Calu3 (cell line): Measurements from ENCODE around the gene BCR. TPM values are rescaled to one million over a fixed set of nuclear protein-coding genes. Genes with fewer than 3 reads are reported as not detected.

Experiments used
- BruUV-seq: library from RNA; stranded (reverse); fragments of 400-500 nt; replicated peaks from 2 replicates; lab custom pipeline; 2021; lab: Mats Ljungman, UMichigan
- CTCF ChIA-PET: fragments of 300-600 bp; sonication (Branson Sonifier 250); formaldehyde crosslinking; loops from one replicate; lab custom pipeline; 2022; ENCODE audit warnings: antibody characterized with exemption; lab: Charles Lee
- DNase-seq: peaks from one replicate; pipeline ENCODE4 v3.0.0; 2022
- H3K27ac Mint-ChIP-seq: one replicate; pipeline ENCODE4 v1.8.0; 2022; ENCODE audit warnings: mixed read lengths; ENCODE audit not compliant: unreplicated experiment
- H3K27me3 Mint-ChIP-seq: one replicate; pipeline ENCODE4 v1.8.0; 2022; ENCODE audit warnings: mixed read lengths; ENCODE audit not compliant: unreplicated experiment
- H3K36me3 Mint-ChIP-seq: one replicate; pipeline ENCODE4 v1.8.0; 2022; ENCODE audit warnings: mild to moderate bottlenecking, moderate library complexity, mixed read lengths; ENCODE audit not compliant: insufficient read depth, unreplicated experiment
- H3K4me1 Mint-ChIP-seq: one replicate; pipeline ENCODE4 v1.8.0; 2022; ENCODE audit warnings: mild to moderate bottlenecking, low read depth, mixed read lengths; ENCODE audit not compliant: unreplicated experiment
- H3K4me3 Mint-ChIP-seq: one replicate; pipeline ENCODE4 v1.8.0; 2022; ENCODE audit warnings: mild to moderate bottlenecking, low read depth, moderate library complexity, mixed read lengths; ENCODE audit not compliant: unreplicated experiment
- H3K9me3 Mint-ChIP-seq: one replicate; pipeline ENCODE4 v1.8.0; 2022; ENCODE audit warnings: low read depth, mixed read lengths; ENCODE audit not compliant: unreplicated experiment
- CTCF ChIP-seq: fragments of 200-600 bp; IDR thresholded peaks from one replicate; pipeline ENCODE4 v1.8.0; 2022; ENCODE audit warnings: antibody characterized with exemption; ENCODE audit not compliant: unreplicated experiment
- intact Hi-C: fragments of 100-400 bp; cut with micrococcal nuclease; formaldehyde crosslinking; loops from one replicate; pipeline ENCODE4 v1.10.0; 2022; ENCODE audit not compliant: unreplicated experiment
- total RNA-seq: library from RNA; stranded (reverse); gene quantifications from 2 replicates; pipeline ENCODE4 v1.2.3, GENCODE V29; 2022

BCR gene
- total RNA-seq, 1 experiment from 2014 or later = 83.6 TPM

GRCh38 chr22:23267226-23268043, 87.1 kb downstream of the BCR start:
- no peaks in the 10 kb centered on the region for H3K27me3 Mint-ChIP-seq
- intact Hi-C loops = no loop called here
- no TSS peak for BruUV-seq
- no peaks in the 10 kb centered on the region for H3K9me3 Mint-ChIP-seq
- H3K4me1 Mint-ChIP-seq = peaks cover 8% of the 10 kb centered on the region
- TF ChIP-seq CTCF = no peak
- no peak overlapping the region for H3K27ac Mint-ChIP-seq
- CTCF ChIA-PET = no interaction called here
- peaks cover 45% of the 10 kb centered on the region for H3K36me3 Mint-ChIP-seq
- H3K4me3 Mint-ChIP-seq = no peak overlapping the region
- no peak for DNase-seq

GRCh38 chr22:23268139-23268712, 87.9 kb downstream of the BCR start:
- H3K27me3 Mint-ChIP-seq = no peaks in the 10 kb centered on the region
- CTCF ChIA-PET = interaction anchor here (0.6 kb wide), 1 partner anchor 1065 kb away, joined by 5 read pairs; no protein-coding TSS in a partner anchor
- no peak overlapping the region for H3K27ac Mint-ChIP-seq
- BruUV-seq = no TSS peak
- no peak for TF ChIP-seq CTCF
- no peak for DNase-seq
- no peak overlapping the region for H3K4me3 Mint-ChIP-seq
- peaks cover 8% of the 10 kb centered on the region for H3K4me1 Mint-ChIP-seq
- H3K36me3 Mint-ChIP-seq = peaks cover 46% of the 10 kb centered on the region
- intact Hi-C loops = no loop called here
- H3K9me3 Mint-ChIP-seq = no peaks in the 10 kb centered on the region

- TF ChIP-seq CTCF = no peak
- intact Hi-C loops = no loop called here
- no peak for DNase-seq
- BruUV-seq = no TSS peak
- H3K27me3 Mint-ChIP-seq = no peaks in the 10 kb centered on the region
- no peak overlapping the region for H3K4me3 Mint-ChIP-seq
- CTCF ChIA-PET = interaction anchor here (0.6 kb wide), 1 partner anchor 1064 kb away, joined by 5 read pairs; no protein-coding TSS in a partner anchor
- H3K36me3 Mint-ChIP-seq = peaks cover 50% of the 10 kb centered on the region
- no peaks in the 10 kb centered on the region for H3K9me3 Mint-ChIP-seq
- peaks cover 6% of the 10 kb centered on the region for H3K4me1 Mint-ChIP-seq
- H3K27ac Mint-ChIP-seq = no peak overlapping the region
These were observed 88.6 kb downstream of the BCR start for GRCh38 chr22:23268877-23269276.

GRCh38 chr22:23269441-23270211, 89.3 kb downstream of the BCR start:
- H3K27me3 Mint-ChIP-seq = no peaks in the 10 kb centered on the region
- peaks cover 47% of the 10 kb centered on the region for H3K36me3 Mint-ChIP-seq
- H3K4me3 Mint-ChIP-seq = no peak overlapping the region
- no peak for DNase-seq
- CTCF ChIA-PET = no interaction called here
- intact Hi-C loops = no loop called here
- H3K4me1 Mint-ChIP-seq = no peaks in the 10 kb centered on the region
- H3K9me3 Mint-ChIP-seq = no peaks in the 10 kb centered on the region
- no peak for TF ChIP-seq CTCF
- BruUV-seq = no TSS peak
- H3K27ac Mint-ChIP-seq = no peak overlapping the region
